ENCODE results near the gene NR3C1. TPM values are rescaled to one million over a fixed set of nuclear protein-coding genes. Genes with fewer than 3 reads are reported as not detected.

NR3C1 gene
- total RNA-seq, 1 experiment from 2014 or later, result 31.4 TPM

DNA sequence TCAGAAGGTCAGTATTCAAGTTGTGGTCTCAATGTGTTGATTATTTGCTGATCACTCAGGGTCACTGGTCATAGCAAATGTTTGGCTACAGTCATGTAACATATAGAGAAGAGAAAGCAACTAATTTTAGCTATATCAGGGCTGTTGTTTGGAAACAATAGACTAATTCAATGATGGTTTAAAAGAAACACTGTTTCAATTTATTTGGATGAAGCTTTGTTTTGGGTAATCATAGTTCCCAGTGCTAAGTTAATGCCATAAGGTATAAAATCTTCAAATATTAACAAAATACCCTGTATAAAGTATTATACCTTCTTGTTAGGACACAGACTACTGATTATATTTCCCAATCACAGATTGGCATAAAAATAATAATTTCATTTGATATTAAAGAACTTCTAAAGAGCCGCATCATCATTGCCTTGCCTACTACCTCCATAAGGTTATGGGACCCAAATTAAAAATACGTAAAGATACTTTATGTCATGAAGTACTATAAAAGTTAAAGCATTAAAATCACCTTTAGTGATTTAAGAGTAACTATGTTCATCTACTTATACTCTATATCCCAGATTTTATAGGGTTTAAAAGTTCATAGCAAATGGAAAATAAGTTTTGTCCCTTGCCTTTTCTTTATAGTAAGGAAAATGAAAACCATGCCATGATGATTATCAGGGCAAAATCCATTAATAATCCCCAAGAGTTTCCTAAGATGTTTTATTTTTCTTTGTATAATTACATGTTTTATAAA is 6.0 kb downstream of the NR3C1 start:
- no peak for DNase-seq
- Histone ChIP-seq H3K23me2 (ENCODE audit: insufficient read length, low read depth, low read length, poor library complexity, severe bottlenecking) (peaks cover 6% of the 10 kb centered on the region), H3K4me1 (ENCODE audit: insufficient read depth, low read length) (peaks cover 8% of the 10 kb centered on the region), H2AK5ac (ENCODE audit: insufficient read length, low read length) (no peak overlapping the region), H3K27ac (ENCODE audit: insufficient read length, low read depth, low read length) (no peak overlapping the region), H3K27me3 (ENCODE audit: insufficient read depth, low read length) (peaks cover 10% of the 10 kb centered on the region; the same call in 1 of the 2 replicates), H4K20me1 (ENCODE audit: control insufficient read depth, insufficient read depth, insufficient read length) (no peaks in the 10 kb centered on the region), H3K4me2 (ENCODE audit: insufficient read depth, insufficient read length, low read length) (no peak overlapping the region), H3K4ac (ENCODE audit: low read depth, low read length) (no peak overlapping the region), H3K79me2 (ENCODE audit: insufficient read depth, low read length) (no peaks in the 10 kb centered on the region), H3T11ph (ENCODE audit: low read length) (no peak overlapping the region), H2BK20ac (ENCODE audit: low read depth, low read length, poor library complexity, severe bottlenecking) (no peak overlapping the region), H2AFZ (ENCODE audit: low read length) (no peak overlapping the region), H2BK120ac (ENCODE audit: low read depth, low read length, poor library complexity, severe bottlenecking) (no peak overlapping the region), H3K18ac (ENCODE audit: insufficient read length, low read depth, low read length) (no peak overlapping the region), H3K9me3 (ENCODE audit: control insufficient read depth, low read depth, low read length) (no peaks in the 10 kb centered on the region), H2BK5ac (ENCODE audit: insufficient read length, low read length) (no peak overlapping the region), H4K8ac (replicated peaks; ENCODE audit: insufficient read length, low read depth, low read length) (no peak overlapping the region), H2BK15ac (ENCODE audit: low read depth, low read length) (no peak overlapping the region), H4K5ac (ENCODE audit: insufficient read length, low read depth, low read length) (no peak overlapping the region), H3K14ac (ENCODE audit: insufficient read depth, low read length) (no peak overlapping the region), H3K23ac (ENCODE audit: insufficient read length, low read depth, low read length) (no peak overlapping the region), H4K91ac (ENCODE audit: insufficient read length, low read depth, low read length) (no peak overlapping the region), H2BK12ac (ENCODE audit: insufficient read length, low read depth, low read length) (no peak overlapping the region), H3K56ac (ENCODE audit: insufficient read length, low read depth, low read length) (no peak overlapping the region), H3K9ac (ENCODE audit: extremely low read depth, insufficient read length, low read length) (no peak overlapping the region), H3K79me1 (ENCODE audit: insufficient read depth, low read depth, low read length, poor library complexity, severe bottlenecking) (no peaks in the 10 kb centered on the region)
- Mint-ChIP-seq H3K27ac (peak overlapping the region in 2 of 3 experiments; percentile 87 to 93; a peak in 4 of 7 replicates), H3K4me3 (peak overlapping the region; percentile 34 to 74), H3K27me3 (ENCODE audit: low read depth) (peaks cover 21% of the 10 kb centered on the region), H3K4me1 (peaks cover 80 to 83% of the 10 kb centered on the region in 2 experiments), H3K36me3 (ENCODE audit: insufficient read depth in 1 of 3, low read depth in 3 of 3) (peaks cover 0 to 12% (median 0%) of the 10 kb centered on the region in 3 experiments; a peak in 2 of 7 replicates), H3K9me3 (no peaks in the 10 kb centered on the region)
- no peak for TF ChIP-seq CTCF (conservative IDR thresholded peaks at IDR 0.05)
- WGBS (ENCODE audit: extremely low coverage, insufficient read length, low lambda C conversion rate), result no CpG with 5 or more reads among the region's 2 CpGs

Data from H9 (cell line).